ENCODE measurements around the gene ABCA13. TPM values are rescaled to one million over a fixed set of nuclear protein-coding genes. Genes with fewer than 3 reads are reported as not detected.
"Not testable (repeated sequence)": the region's sequence is repeated elsewhere in the genome, so short reads cannot be mapped to it uniquely, and the experiment has no call there.

The ABCA13 gene
- total RNA-seq, 3 donors from 2014 or later (not counting 1 experiment from before 2014, with no cell fraction given) = 0.05 to 0.09 TPM; not detected in 1

- Mint-ChIP-seq H3K4me3 (no peak overlapping the region), H3K27ac (no peak overlapping the region), H3K4me1 (peaks cover 7 to 8% of the 10 kb centered on the region in 2 donors), H3K36me3 (no peaks in the 10 kb centered on the region), H3K9me3 (no peaks in the 10 kb centered on the region), H3K27me3 (ENCODE audit: low read depth in 2 of 2) (peaks cover 15 to 16% of the 10 kb centered on the region in 2 donors)
- WGBS (ENCODE audit: insufficient coverage) = 83% methylated on average over 4 of the region's 4 CpGs
- Histone ChIP-seq H3K27me3 (ENCODE audit: control insufficient read depth, insufficient read depth, low read length) (no peaks in the 10 kb centered on the region), H3K36me3 (ENCODE audit: control insufficient read depth, insufficient read depth, low read length) (no peaks in the 10 kb centered on the region), H3K27ac (ENCODE audit: low read length) (no peak overlapping the region), H3K4me3 (ENCODE audit: low read length) (no peak overlapping the region), H3K4me1 (ENCODE audit: control insufficient read depth, insufficient read depth, low read length) (no peaks in the 10 kb centered on the region), H3K9me3 (ENCODE audit: control insufficient read depth, insufficient read depth, low read length) (no peaks in the 10 kb centered on the region)
- intact Hi-C loops (cut with micrococcal nuclease) = no loop called here
- ATAC-seq (no peak), DNase-seq (no peak)
- TF ChIP-seq CTCF (IDR thresholded peaks at IDR 0.05) = no peak
These were observed 26.9 kb upstream of the ABCA13 start for GRCh38 chr7:48144291-48144768.

GRCh38 chr7:48147078-48147591 is 24.1 kb upstream of the ABCA13 start:
- ATAC-seq = no peak
- Mint-ChIP-seq H3K27ac (no peak overlapping the region), H3K4me1 (no peaks in the 10 kb centered on the region), H3K9me3 (no peaks in the 10 kb centered on the region), H3K36me3 (no peaks in the 10 kb centered on the region), H3K27me3 (ENCODE audit: low read depth in 2 of 2) (peaks cover 15 to 18% of the 10 kb centered on the region in 2 donors), H3K4me3 (no peak overlapping the region)
- intact Hi-C loops (cut with micrococcal nuclease) = no loop called here
- no peak for TF ChIP-seq CTCF (IDR thresholded peaks at IDR 0.05)
- WGBS (ENCODE audit: insufficient coverage) = 88% methylated on average over 4 of the region's 4 CpGs
- no peaks in the 10 kb centered on the region for H3K4me1 ChIP-seq (ENCODE audit: control insufficient read depth, insufficient read depth, low read length)
- no peaks in the 10 kb centered on the region for H3K27me3 ChIP-seq (ENCODE audit: control insufficient read depth, insufficient read depth, low read length)
- no peak overlapping the region for H3K27ac ChIP-seq (ENCODE audit: low read length)
- no peaks in the 10 kb centered on the region for H3K9me3 ChIP-seq (ENCODE audit: control insufficient read depth, insufficient read depth, low read length)
- no peak for DNase-seq
- H3K36me3 ChIP-seq (ENCODE audit: control insufficient read depth, insufficient read depth, low read length) = no peaks in the 10 kb centered on the region
- H3K4me3 ChIP-seq (ENCODE audit: low read length) = no peak overlapping the region

- H3K4me3 Mint-ChIP-seq; H3K4me1 ChIP-seq (ENCODE audit: control insufficient read depth, insufficient read depth, low read length); DNase-seq; H3K9me3 Mint-ChIP-seq; H3K4me1 Mint-ChIP-seq; intact Hi-C loops (cut with micrococcal nuclease); H3K9me3 ChIP-seq (ENCODE audit: control insufficient read depth, insufficient read depth, low read length); ATAC-seq; H3K27me3 ChIP-seq (ENCODE audit: control insufficient read depth, insufficient read depth, low read length); H3K27ac Mint-ChIP-seq; H3K36me3 Mint-ChIP-seq; H3K27ac ChIP-seq (ENCODE audit: low read length); H3K4me3 ChIP-seq (ENCODE audit: low read length); H3K36me3 ChIP-seq (ENCODE audit: control insufficient read depth, insufficient read depth, low read length): not testable (repeated sequence)
- H3K27me3 Mint-ChIP-seq (ENCODE audit: low read depth in 2 of 2) = peaks cover 15 to 18% of the 10 kb centered on the region in 2 donors
- WGBS (ENCODE audit: insufficient coverage) = 77% methylated on average over 6 of the region's 7 CpGs
These were observed 23.6 kb upstream of the ABCA13 start for GRCh38 chr7:48147690-48148089.

GRCh38 chr7:48148311-48148710 is 22.9 kb upstream of the ABCA13 start:
- no peak for DNase-seq
- no peak overlapping the region for H3K4me3 ChIP-seq (ENCODE audit: low read length)
- no peaks in the 10 kb centered on the region for H3K36me3 Mint-ChIP-seq
- no peaks in the 10 kb centered on the region for H3K36me3 ChIP-seq (ENCODE audit: control insufficient read depth, insufficient read depth, low read length)
- TF ChIP-seq CTCF (IDR thresholded peaks at IDR 0.05) = no peak
- H3K9me3 Mint-ChIP-seq = no peaks in the 10 kb centered on the region
- H3K27ac ChIP-seq (ENCODE audit: low read length) = no peak overlapping the region
- no peaks in the 10 kb centered on the region for H3K9me3 ChIP-seq (ENCODE audit: control insufficient read depth, insufficient read depth, low read length)
- H3K27ac Mint-ChIP-seq = no peak overlapping the region
- peaks cover 15 to 18% of the 10 kb centered on the region in 2 donors for H3K27me3 Mint-ChIP-seq (ENCODE audit: low read depth in 2 of 2)
- no peaks in the 10 kb centered on the region for H3K4me1 Mint-ChIP-seq
- no peak overlapping the region for H3K4me3 Mint-ChIP-seq
- intact Hi-C loops (cut with micrococcal nuclease) = no loop called here
- ATAC-seq = no peak
- no peaks in the 10 kb centered on the region for H3K4me1 ChIP-seq (ENCODE audit: control insufficient read depth, insufficient read depth, low read length)
- no peaks in the 10 kb centered on the region for H3K27me3 ChIP-seq (ENCODE audit: control insufficient read depth, insufficient read depth, low read length)
- 92% methylated on average over 2 of the region's 2 CpGs for WGBS (ENCODE audit: insufficient coverage)

Measured in natural killer cell (primary cell).